Tibial artery (tissue), 4 donors: ENCODE data around the gene PLTP.

ENCODE experiments used
- DNase-seq, 2 donors: peaks; one replicate each; pipeline ENCODE4 v3.0.0-alpha.2; 2019
- H3K27ac ChIP-seq, 2 donors: fragments of 200-600 bp; sonication (generic) in 1 of 2; 1 replicate in 1 of 2; 2 replicates in 1 of 2; pipeline ENCODE4 v1.5.1; 2018 to 2019; ENCODE audit warnings: mild to moderate bottlenecking in 1 of 2
- H3K27me3 ChIP-seq, 2 donors: fragments of 200-600 bp; sonication (generic) in 1 of 2; one replicate each; pipeline versions ENCODE4 v1.5.1 to v1.6.0; 2016 to 2019
- H3K36me3 ChIP-seq, 3 donors: fragments of 200-600 bp; sonication (generic) in 2 of 3; one replicate each; pipeline ENCODE4 v1.5.1; 2016 to 2019; ENCODE audit warnings: mild to moderate bottlenecking in 2 of 3
- H3K4me1 ChIP-seq, 4 donors: fragments of 200-600 bp; sonication (generic) in 2 of 4; 1 replicate in 3 of 4; 2 replicates in 1 of 4; pipeline ENCODE4 v1.5.1; 2016 to 2019
- H3K4me3 ChIP-seq, 2 donors: fragments of 200-600 bp; sonication (generic) in 1 of 2; 1 replicate in 1 of 2; 2 replicates in 1 of 2; pipeline ENCODE4 v1.5.1; 2018 to 2019; ENCODE audit warnings: mild to moderate bottlenecking in 2 of 2
- H3K9me3 ChIP-seq, 3 donors: fragments of 200-600 bp; sonication (generic) in 1 of 3; one replicate each; pipeline ENCODE4 v1.5.1; 2016 to 2019
- intact Hi-C: fragments of 100-400 bp; cut with DNase I; formaldehyde crosslinking; loops from one replicate; pipeline ENCODE4 v1.15.0; 2023; ENCODE audit warnings: low total_unique reads
- TF ChIP-seq, protein P1 (sequence below), 2 experiments: fragments of 200-600 bp in 1 of 2; fragments of 450-650 bp in 1 of 2; IDR thresholded peaks; one replicate each; pipeline ENCODE4 v1.5.1; 2017 to 2019; ENCODE audit warnings: antibody characterized with exemption in 2 of 2, mild to moderate bottlenecking in 1 of 2, moderate library complexity in 1 of 2

Gene PLTP

DNA sequence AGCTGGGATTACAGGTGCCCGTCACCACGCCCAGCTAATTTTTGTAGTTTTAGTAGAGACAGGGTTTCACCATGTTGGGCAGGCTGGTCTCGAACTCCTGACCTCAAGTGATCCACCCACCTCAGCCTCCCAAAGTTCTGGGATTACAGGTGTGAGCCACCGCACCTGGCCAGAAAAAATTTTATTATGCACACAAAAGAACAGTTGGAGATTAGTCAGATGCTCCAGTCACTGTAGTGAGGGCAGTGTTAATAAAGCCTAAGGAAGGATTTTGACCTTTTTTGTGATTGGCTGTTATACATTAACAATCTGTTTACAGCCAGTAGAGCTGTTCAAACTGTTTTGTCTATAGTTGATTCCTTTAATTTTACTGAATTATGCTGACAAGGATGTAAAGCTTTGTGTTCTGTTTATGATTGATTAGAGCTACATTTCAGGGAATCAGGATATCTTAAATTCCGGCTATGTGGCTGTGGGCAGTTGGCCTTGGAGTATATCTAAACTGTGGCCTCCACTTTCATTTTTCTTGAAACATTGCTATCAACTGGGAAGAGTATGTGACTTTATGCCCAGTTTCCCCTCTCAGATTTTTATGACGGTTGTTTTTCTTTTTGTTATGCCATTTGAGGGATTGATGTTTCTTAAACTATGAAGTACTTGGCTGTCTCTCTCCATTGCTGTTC is 44.7 kb downstream of the PLTP start:
- H3K27me3 ChIP-seq, result no peaks in the 10 kb centered on the region
- H3K4me3 ChIP-seq, result no peak overlapping the region
- H3K36me3 ChIP-seq, result no peaks in the 10 kb centered on the region
- no peaks in the 10 kb centered on the region for H3K9me3 ChIP-seq
- H3K4me1 ChIP-seq, result no peaks in the 10 kb centered on the region
- DNase-seq, result no peak
- H3K27ac ChIP-seq, result no peak overlapping the region
- TF ChIP-seq, protein P1, sequence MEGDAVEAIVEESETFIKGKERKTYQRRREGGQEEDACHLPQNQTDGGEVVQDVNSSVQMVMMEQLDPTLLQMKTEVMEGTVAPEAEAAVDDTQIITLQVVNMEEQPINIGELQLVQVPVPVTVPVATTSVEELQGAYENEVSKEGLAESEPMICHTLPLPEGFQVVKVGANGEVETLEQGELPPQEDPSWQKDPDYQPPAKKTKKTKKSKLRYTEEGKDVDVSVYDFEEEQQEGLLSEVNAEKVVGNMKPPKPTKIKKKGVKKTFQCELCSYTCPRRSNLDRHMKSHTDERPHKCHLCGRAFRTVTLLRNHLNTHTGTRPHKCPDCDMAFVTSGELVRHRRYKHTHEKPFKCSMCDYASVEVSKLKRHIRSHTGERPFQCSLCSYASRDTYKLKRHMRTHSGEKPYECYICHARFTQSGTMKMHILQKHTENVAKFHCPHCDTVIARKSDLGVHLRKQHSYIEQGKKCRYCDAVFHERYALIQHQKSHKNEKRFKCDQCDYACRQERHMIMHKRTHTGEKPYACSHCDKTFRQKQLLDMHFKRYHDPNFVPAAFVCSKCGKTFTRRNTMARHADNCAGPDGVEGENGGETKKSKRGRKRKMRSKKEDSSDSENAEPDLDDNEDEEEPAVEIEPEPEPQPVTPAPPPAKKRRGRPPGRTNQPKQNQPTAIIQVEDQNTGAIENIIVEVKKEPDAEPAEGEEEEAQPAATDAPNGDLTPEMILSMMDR (IDR thresholded peaks at IDR 0.05), result no peak
- intact Hi-C loops, result no loop called here

DNA sequence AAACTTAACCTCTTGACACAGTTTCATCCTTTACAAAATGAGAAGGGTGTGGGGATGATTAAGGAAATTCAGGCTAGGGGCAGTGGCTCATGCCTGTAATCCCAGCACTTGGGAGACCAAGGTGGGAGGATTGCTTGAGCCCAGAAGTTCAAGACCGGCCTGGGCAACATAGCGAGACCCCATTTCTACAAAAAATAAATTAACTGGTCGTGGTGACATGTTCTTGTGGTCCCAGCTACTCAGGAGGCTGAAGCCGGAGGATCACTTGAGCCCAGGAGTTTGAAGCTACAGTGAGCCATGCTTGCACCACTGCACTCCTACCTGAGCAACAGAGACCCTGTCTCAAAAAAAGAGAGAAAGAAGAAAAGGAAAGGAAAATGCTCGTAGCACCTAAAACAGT is 45.5 kb downstream of the PLTP start:
- no peaks in the 10 kb centered on the region for H3K9me3 ChIP-seq
- H3K27me3 ChIP-seq, result no peaks in the 10 kb centered on the region
- H3K4me3 ChIP-seq, result no peak overlapping the region
- intact Hi-C loops, result no loop called here
- no peak for DNase-seq
- TF ChIP-seq, protein P1 (IDR thresholded peaks at IDR 0.05), result no peak
- H3K27ac ChIP-seq, result no peak overlapping the region
- no peaks in the 10 kb centered on the region for H3K36me3 ChIP-seq
- no peaks in the 10 kb centered on the region for H3K4me1 ChIP-seq

DNA sequence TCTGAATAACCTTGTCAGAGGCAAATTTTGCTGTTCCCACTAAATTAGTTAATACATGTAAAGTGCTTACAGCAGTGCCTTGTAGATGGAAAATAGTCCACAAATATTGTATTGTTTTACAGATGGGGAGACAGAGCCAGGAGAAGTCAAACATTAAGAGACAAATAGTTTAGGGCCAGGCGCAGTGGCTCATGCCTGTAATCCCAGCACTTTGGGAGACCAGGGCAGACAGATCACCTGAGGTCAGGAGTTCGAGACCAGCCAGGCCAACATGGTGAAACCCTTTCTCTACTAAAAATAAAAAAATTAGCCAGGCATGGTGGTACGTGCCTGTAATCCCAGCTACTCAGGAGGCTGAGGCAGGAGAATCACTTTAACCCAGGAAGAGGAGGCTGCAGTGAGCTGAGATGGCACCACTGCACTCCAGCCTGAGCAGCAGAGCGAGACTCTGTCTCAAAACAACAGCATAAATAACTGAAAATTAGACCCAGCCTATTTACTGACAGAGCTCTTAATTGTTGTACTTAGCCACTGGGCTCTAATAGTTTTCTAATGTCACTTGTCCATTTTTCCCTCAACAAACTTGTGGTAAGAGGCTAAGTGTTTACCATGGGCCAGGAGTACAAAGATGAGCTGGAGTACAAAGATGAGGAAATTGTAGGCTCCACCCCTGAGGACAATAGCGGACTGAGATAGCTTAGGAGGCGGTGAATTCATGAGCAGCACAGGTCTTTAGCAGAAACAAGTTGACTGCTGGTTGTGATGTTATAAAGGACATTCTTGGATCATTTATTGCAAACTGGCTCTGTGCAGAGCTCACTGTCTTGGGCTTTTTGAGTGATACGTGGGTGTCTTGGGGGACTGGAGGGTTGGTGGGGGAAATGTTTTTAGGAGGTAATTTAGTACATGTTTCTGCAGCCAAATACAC is 48.1 kb downstream of the PLTP start:
- H3K27ac ChIP-seq, result no peak overlapping the region
- H3K9me3 ChIP-seq, result no peaks in the 10 kb centered on the region
- TF ChIP-seq, protein P1 (IDR thresholded peaks at IDR 0.05), result no peak
- no peak overlapping the region for H3K4me3 ChIP-seq
- H3K36me3 ChIP-seq, result no peaks in the 10 kb centered on the region
- H3K27me3 ChIP-seq, result no peaks in the 10 kb centered on the region
- peaks cover 0 to 2% (median under 1%) of the 10 kb centered on the region in 4 donors for H3K4me1 ChIP-seq
- DNase-seq, result no peak
- intact Hi-C loops, result no loop called here

DNA sequence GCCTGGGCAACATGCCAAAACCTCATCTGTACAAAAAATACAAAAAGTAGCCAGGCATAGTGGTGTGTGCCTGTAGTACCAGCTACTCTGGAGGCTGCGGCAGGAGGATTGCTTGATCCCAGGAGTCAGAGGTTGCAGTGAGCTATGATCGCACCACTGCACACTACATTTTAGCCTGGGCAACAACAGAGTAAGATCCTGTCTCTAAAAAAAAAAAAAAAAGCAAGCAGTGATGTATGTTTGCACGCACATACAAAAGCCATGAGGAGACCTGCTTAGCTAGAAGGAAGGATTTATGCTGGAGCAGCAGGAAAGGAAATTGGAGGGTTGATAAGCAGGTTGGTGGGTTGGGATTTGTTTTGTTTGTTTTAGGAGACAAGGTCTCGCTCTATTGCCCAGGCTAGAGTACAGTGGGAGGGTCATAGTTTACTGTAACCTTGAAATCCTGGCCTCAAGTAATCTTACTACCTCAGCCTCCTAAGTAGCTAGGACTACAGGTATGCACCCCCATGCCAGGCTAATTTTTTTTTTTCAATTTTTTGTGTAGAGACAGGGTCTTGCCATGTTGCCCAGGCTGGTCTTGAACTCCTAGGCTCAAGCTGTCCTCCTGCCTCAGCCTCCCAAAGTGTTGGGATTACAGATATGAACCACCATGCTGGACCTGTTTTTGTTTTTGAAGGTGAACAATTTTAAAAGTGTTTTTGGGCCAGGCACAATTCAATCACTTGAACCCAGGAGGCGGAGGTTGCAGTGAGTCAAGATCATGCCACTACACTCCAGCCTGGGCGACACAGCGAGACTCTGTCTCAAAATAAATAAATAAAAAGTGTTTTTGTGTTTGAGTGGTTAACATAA is 50.5 kb downstream of the PLTP start:
- no peaks in the 10 kb centered on the region for H3K27me3 ChIP-seq
- H3K36me3 ChIP-seq, result no peaks in the 10 kb centered on the region
- no peak overlapping the region for H3K4me3 ChIP-seq
- no peak for DNase-seq
- no peaks in the 10 kb centered on the region for H3K9me3 ChIP-seq
- no peak overlapping the region for H3K27ac ChIP-seq
- intact Hi-C loops, result no loop called here
- peaks cover 0 to 17% (median 11%) of the 10 kb centered on the region in 4 donors for H3K4me1 ChIP-seq
- TF ChIP-seq, protein P1 (IDR thresholded peaks at IDR 0.05), result no peak

DNA sequence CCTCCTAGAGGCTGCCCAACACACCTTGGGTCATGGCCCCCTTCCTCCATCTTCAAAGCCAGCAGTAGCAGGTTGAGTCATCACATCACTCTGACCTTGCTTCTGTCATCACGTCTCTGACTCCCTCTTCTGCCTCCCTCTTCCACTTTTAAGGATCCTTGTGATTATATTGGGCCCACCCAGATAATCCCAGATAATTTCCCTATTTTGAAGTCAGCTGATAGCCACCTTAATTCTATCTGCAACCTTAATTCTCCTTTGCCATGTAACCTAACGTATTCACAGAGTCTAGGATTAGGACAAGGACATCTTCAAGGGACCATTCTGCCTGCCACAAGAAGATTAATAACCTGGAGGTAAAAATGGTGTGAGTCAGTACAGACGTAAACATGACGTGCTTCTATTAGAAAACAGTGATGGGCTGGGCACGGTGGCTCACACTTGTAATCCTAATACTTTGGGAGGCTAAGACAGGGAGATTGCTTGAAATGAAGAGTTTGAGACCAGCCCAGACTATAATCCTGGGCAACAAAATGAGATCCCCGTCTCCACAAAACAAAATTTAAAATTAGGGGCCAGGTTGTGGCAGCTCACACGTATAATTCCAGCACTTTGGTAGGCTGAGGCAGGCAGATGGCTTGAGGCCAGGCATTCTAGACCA is 51.3 kb downstream of the PLTP start:
- Histone ChIP-seq H3K27me3 (no peaks in the 10 kb centered on the region), H3K4me3 (no peak overlapping the region), H3K36me3 (no peaks in the 10 kb centered on the region), H3K4me1 (peaks cover 0 to 24% (median 17%) of the 10 kb centered on the region in 4 donors), H3K9me3 (no peaks in the 10 kb centered on the region), H3K27ac (no peak overlapping the region)
- no peak for DNase-seq
- intact Hi-C loops, result no loop called here
- TF ChIP-seq, protein P1 (IDR thresholded peaks at IDR 0.05), result no peak
